H9 (cell line): ENCODE measurements around the gene TLK1. TPM values are rescaled to one million over a fixed set of nuclear protein-coding genes. Genes with fewer than 3 reads are reported as not detected.
A peak's percentile ranks its signal among the peaks of the same experiment; 100 is the strongest.

Experiments used
- DNase-seq: peaks from one replicate; pipeline ENCODE4 v3.0.0-alpha.2; 2017
- H2AFZ ChIP-seq: one replicate; pipeline ENCODE4 v1.6.1; 2013; ENCODE audit warnings: mild to moderate bottlenecking, low read length, control low read depth, moderate library complexity
- H2AK5ac ChIP-seq: 2 replicates; pipeline ENCODE4 v1.6.1; 2013; ENCODE audit warnings: low read length, control low read depth, mixed read lengths; ENCODE audit not compliant: insufficient read length
- H2BK120ac ChIP-seq: one replicate; pipeline ENCODE4 v1.6.1; 2013; ENCODE audit warnings: low read depth, mild to moderate bottlenecking, low read length, control low read depth, inconsistent platforms; ENCODE audit not compliant: poor library complexity, severe bottlenecking
- H2BK12ac ChIP-seq: 2 replicates; pipeline ENCODE4 v1.6.1; 2013; ENCODE audit warnings: low read length, control low read depth, mixed read lengths, low read depth; ENCODE audit not compliant: insufficient read length
- H2BK15ac ChIP-seq: 2 replicates; pipeline ENCODE4 v1.6.1; 2013; ENCODE audit warnings: low read depth, low read length, control low read depth
- H2BK20ac ChIP-seq: one replicate; pipeline ENCODE4 v1.6.1; 2013; ENCODE audit warnings: low read depth, mild to moderate bottlenecking, low read length, control low read depth, inconsistent platforms; ENCODE audit not compliant: poor library complexity, severe bottlenecking
- H2BK5ac ChIP-seq: 2 replicates; pipeline ENCODE4 v1.6.1; 2013; ENCODE audit warnings: low read length, control low read depth, mixed read lengths; ENCODE audit not compliant: insufficient read length
- H3K14ac ChIP-seq: 2 replicates; pipeline ENCODE4 v1.6.1; 2013; ENCODE audit warnings: low read length, control low read depth; ENCODE audit not compliant: insufficient read depth
- H3K18ac ChIP-seq: 2 replicates; pipeline ENCODE4 v1.6.1; 2013; ENCODE audit warnings: low read depth, mild to moderate bottlenecking, mixed read lengths, low read length, control low read depth; ENCODE audit not compliant: insufficient read length
- H3K23ac ChIP-seq: 2 replicates; pipeline ENCODE4 v1.6.1; 2013; ENCODE audit warnings: low read length, control low read depth, mixed read lengths, low read depth; ENCODE audit not compliant: insufficient read length
- H3K23me2 ChIP-seq: 2 replicates; pipeline ENCODE4 v1.6.1; 2013; ENCODE audit warnings: low read depth, mild to moderate bottlenecking, mixed read lengths, low read length, control low read depth; ENCODE audit not compliant: insufficient read length, poor library complexity, severe bottlenecking
- H3K27ac ChIP-seq: 2 replicates; pipeline ENCODE4 v1.5.1; 2013; ENCODE audit warnings: low read length, control low read depth, mixed read lengths, low read depth; ENCODE audit not compliant: insufficient read length
- H3K27me3 ChIP-seq: 2 replicates; pipeline ENCODE4 v1.6.1; 2013; ENCODE audit warnings: low read length, control low read depth, inconsistent platforms; ENCODE audit not compliant: insufficient read depth
- H3K4ac ChIP-seq: 2 replicates; pipeline ENCODE4 v1.6.1; 2013; ENCODE audit warnings: low read depth, mild to moderate bottlenecking, control low read depth, inconsistent platforms, low read length, moderate library complexity
- H3K4me1 ChIP-seq: 2 replicates; pipeline ENCODE4 v1.6.1; 2013; ENCODE audit warnings: low read length, control low read depth, inconsistent platforms; ENCODE audit not compliant: insufficient read depth
- H3K4me2 ChIP-seq: 2 replicates; pipeline ENCODE4 v1.6.1; 2013; ENCODE audit warnings: low read length, control low read depth, mixed read lengths; ENCODE audit not compliant: insufficient read length, insufficient read depth
- H3K56ac ChIP-seq: 2 replicates; pipeline ENCODE4 v1.6.1; 2013; ENCODE audit warnings: low read depth, mild to moderate bottlenecking, mixed read lengths, low read length, control low read depth; ENCODE audit not compliant: insufficient read length
- H3K79me1 ChIP-seq: 2 replicates; pipeline ENCODE4 v1.6.1; 2013; ENCODE audit warnings: low read depth, mild to moderate bottlenecking, moderate library complexity, low read length, control low read depth, inconsistent platforms; ENCODE audit not compliant: insufficient read depth, poor library complexity, severe bottlenecking
- H3K79me2 ChIP-seq: 2 replicates; pipeline ENCODE4 v1.6.1; 2013; ENCODE audit warnings: low read length, control low read depth, inconsistent platforms; ENCODE audit not compliant: insufficient read depth
- H3K9ac ChIP-seq: 2 replicates; pipeline ENCODE4 v1.6.1; 2013; ENCODE audit warnings: low read length, control low read depth, mixed read lengths; ENCODE audit not compliant: insufficient read length; ENCODE audit errors: extremely low read depth
- H3K9me3 ChIP-seq: one replicate; pipeline ENCODE4 v1.6.1; 2013; ENCODE audit warnings: low read depth, low read length, inconsistent platforms; ENCODE audit not compliant: control insufficient read depth
- H3T11ph ChIP-seq: one replicate; pipeline ENCODE4 v1.6.1; 2013; ENCODE audit warnings: mild to moderate bottlenecking, low read length, control low read depth, inconsistent platforms
- H4K20me1 ChIP-seq: one replicate; pipeline ENCODE4 v1.6.1; 2013; ENCODE audit not compliant: control insufficient read depth, insufficient read length, insufficient read depth
- H4K5ac ChIP-seq: 2 replicates; pipeline ENCODE4 v1.6.1; 2013; ENCODE audit warnings: low read depth, mild to moderate bottlenecking, mixed read lengths, low read length, control low read depth; ENCODE audit not compliant: insufficient read length
- H4K8ac ChIP-seq: replicated peaks from 2 replicates; pipeline ENCODE4 v1.6.1; 2013; ENCODE audit warnings: low read length, control low read depth, mixed read lengths, low read depth; ENCODE audit not compliant: insufficient read length
- H4K91ac ChIP-seq: 2 replicates; pipeline ENCODE4 v1.6.1; 2013; ENCODE audit warnings: low read depth, mild to moderate bottlenecking, moderate library complexity, mixed read lengths, low read length, control low read depth; ENCODE audit not compliant: insufficient read length
- H3K27ac Mint-ChIP-seq, 3 experiments: 2 replicates in 2 of 3; 3 replicates in 1 of 3; pipeline ENCODE4 v1.8.0; 2020 to 2021; ENCODE audit warnings: mixed read lengths in 3 of 3, mild to moderate bottlenecking in 1 of 3, moderate library complexity in 1 of 3
- H3K27me3 Mint-ChIP-seq: 2 replicates; pipeline ENCODE4 v1.8.0; 2021; ENCODE audit warnings: low read depth, mild to moderate bottlenecking, moderate library complexity, mixed read lengths
- H3K36me3 Mint-ChIP-seq, 3 experiments: 2 replicates in 2 of 3; 3 replicates in 1 of 3; pipeline ENCODE4 v1.8.0; 2020 to 2021; ENCODE audit warnings: low read depth in 3 of 3, mixed read lengths in 3 of 3; ENCODE audit not compliant: insufficient read depth in 1 of 3
- H3K4me1 Mint-ChIP-seq, 2 experiments: 2 replicates each; pipeline ENCODE4 v1.8.0; 2020; ENCODE audit warnings: mixed read lengths in 2 of 2
- H3K4me3 Mint-ChIP-seq, 2 experiments: 2 replicates in 1 of 2; 3 replicates in 1 of 2; pipeline ENCODE4 v1.8.0; 2020 to 2021; ENCODE audit warnings: mild to moderate bottlenecking in 2 of 2, mixed read lengths in 2 of 2, moderate library complexity in 1 of 2
- H3K9me3 Mint-ChIP-seq, 2 experiments: 2 replicates in 1 of 2; 3 replicates in 1 of 2; pipeline ENCODE4 v1.8.0; 2020; ENCODE audit warnings: mild to moderate bottlenecking in 2 of 2, mixed read lengths in 2 of 2, moderate library complexity in 1 of 2
- whole genome bisulfite sequencing: extraction: QIAGEN DNeasy Blood & Tissue Kit; methylation state at CpG from one replicate; pipeline ENCODE4 v1.1.7; 2013; ENCODE audit warnings: missing lambda C conversion rate, low lambda C conversion rate, mixed read lengths; ENCODE audit not compliant: insufficient read length; ENCODE audit errors: extremely low coverage; 5-methylcytosine and 5-hydroxymethylcytosine counted together
- total RNA-seq: library from RNA; stranded (reverse); gene quantifications from 2 replicates; pipeline ENCODE4 v1.2.1, GENCODE V29; 2021
- TF ChIP-seq, protein P1 (sequence below): fragments of 200-600 bp; sonication (generic); conservative IDR thresholded peaks from 3 replicates; pipeline ENCODE4 v1.8.0; 2021; ENCODE audit warnings: antibody characterized with exemption, mild to moderate bottlenecking

The TLK1 gene
- total RNA-seq, 1 experiment from 2014 or later = 112 TPM

DNA sequence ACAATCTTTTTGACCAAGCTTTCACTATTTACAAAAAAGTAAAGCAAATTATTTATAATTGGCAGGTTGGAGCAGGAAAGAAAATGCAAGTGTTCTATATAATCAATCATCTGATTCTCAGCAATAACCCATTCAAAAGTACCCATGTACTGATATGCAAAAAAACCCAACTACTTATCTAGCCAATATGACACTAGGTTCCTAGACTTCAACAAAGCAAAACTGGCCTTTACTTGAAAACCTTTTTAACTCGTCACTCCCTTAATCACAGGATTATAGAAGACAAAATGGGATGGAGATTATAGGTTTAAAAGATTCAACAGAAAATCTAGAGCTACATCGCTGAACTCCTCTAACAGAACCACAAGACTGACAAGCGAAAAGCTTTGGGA, 3.6 kb downstream of the TLK1 start:
- no peak overlapping the region for H3K4me2 ChIP-seq
- H2BK5ac ChIP-seq = no peak overlapping the region
- peaks cover 53% of the 10 kb centered on the region for H3K79me2 ChIP-seq
- no peak for DNase-seq
- Mint-ChIP-seq H3K36me3 (peaks cover 2 to 6% (median 4%) of the 10 kb centered on the region in 3 experiments; a peak in 6 of 7 replicates), H3K27ac (peak overlapping the region in 2 of 3 experiments; percentile 2 to 50; a peak in 3 of 7 replicates), H3K9me3 (no peaks in the 10 kb centered on the region; a peak in 2 of 5 replicates), H3K4me1 (peaks cover 43 to 46% of the 10 kb centered on the region in 2 experiments), H3K27me3 (no peaks in the 10 kb centered on the region), H3K4me3 (peak overlapping the region; percentile 18 to 64; a peak in 2 of 5 replicates)
- H3K4me1 ChIP-seq = no peaks in the 10 kb centered on the region
- H2AK5ac ChIP-seq = no peak overlapping the region
- no peak overlapping the region for H3K14ac ChIP-seq
- H4K8ac ChIP-seq = no peak overlapping the region
- no peak overlapping the region for H3K27ac ChIP-seq
- H2BK20ac ChIP-seq = no peak overlapping the region
- H3K23me2 ChIP-seq = peaks cover 7% of the 10 kb centered on the region
- H3K18ac ChIP-seq = no peak overlapping the region
- H3K4ac ChIP-seq = no peak overlapping the region
- TF ChIP-seq, protein P1, sequence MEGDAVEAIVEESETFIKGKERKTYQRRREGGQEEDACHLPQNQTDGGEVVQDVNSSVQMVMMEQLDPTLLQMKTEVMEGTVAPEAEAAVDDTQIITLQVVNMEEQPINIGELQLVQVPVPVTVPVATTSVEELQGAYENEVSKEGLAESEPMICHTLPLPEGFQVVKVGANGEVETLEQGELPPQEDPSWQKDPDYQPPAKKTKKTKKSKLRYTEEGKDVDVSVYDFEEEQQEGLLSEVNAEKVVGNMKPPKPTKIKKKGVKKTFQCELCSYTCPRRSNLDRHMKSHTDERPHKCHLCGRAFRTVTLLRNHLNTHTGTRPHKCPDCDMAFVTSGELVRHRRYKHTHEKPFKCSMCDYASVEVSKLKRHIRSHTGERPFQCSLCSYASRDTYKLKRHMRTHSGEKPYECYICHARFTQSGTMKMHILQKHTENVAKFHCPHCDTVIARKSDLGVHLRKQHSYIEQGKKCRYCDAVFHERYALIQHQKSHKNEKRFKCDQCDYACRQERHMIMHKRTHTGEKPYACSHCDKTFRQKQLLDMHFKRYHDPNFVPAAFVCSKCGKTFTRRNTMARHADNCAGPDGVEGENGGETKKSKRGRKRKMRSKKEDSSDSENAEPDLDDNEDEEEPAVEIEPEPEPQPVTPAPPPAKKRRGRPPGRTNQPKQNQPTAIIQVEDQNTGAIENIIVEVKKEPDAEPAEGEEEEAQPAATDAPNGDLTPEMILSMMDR = no peak
- H2BK120ac ChIP-seq = no peak overlapping the region
- no peak overlapping the region for H4K91ac ChIP-seq
- no peak overlapping the region for H3K56ac ChIP-seq
- no CpG with 5 or more reads among the region's 3 CpGs for WGBS
- H3K79me1 ChIP-seq = peaks cover 2% of the 10 kb centered on the region
- H3K27me3 ChIP-seq = no peaks in the 10 kb centered on the region
- no peak overlapping the region for H2AFZ ChIP-seq
- H4K20me1 ChIP-seq = no peaks in the 10 kb centered on the region
- H4K5ac ChIP-seq = no peak overlapping the region
- H3K23ac ChIP-seq = no peak overlapping the region
- H2BK12ac ChIP-seq = no peak overlapping the region
- no peak overlapping the region for H3T11ph ChIP-seq
- H3K9ac ChIP-seq = no peak overlapping the region
- H2BK15ac ChIP-seq = no peak overlapping the region
- no peaks in the 10 kb centered on the region for H3K9me3 ChIP-seq
